HCT116 (cell line): ENCODE measurements around the gene CAB39.

Experiments used
- EGR1 ChIP-seq: IDR thresholded peaks from 2 replicates; pipeline ENCODE4 v1.6.1; 2012; ENCODE audit warnings: low read depth
- EZH2 ChIP-seq: fragments of 200-600 bp; sonication (generic); IDR thresholded peaks from 2 replicates; pipeline ENCODE4 v1.6.1; 2017; ENCODE audit warnings: antibody characterized with exemption, mixed run types
- POLR2A ChIP-seq: IDR thresholded peaks from 2 replicates; pipeline ENCODE4 v1.7.0; 2011; ENCODE audit warnings: borderline replicate concordance; ENCODE audit not compliant: insufficient read depth, insufficient read length; ENCODE audit errors: extremely low read depth
- POLR2AphosphoS5 ChIP-seq: IDR thresholded peaks from 2 replicates; pipeline ENCODE4 v1.6.1; 2011; ENCODE audit warnings: mild to moderate bottlenecking, low read depth, low read length, moderate library complexity
- SP1 ChIP-seq: IDR thresholded peaks from 2 replicates; pipeline ENCODE4 v1.6.1; 2012; ENCODE audit warnings: low read depth
- SRF ChIP-seq: IDR thresholded peaks from 2 replicates; pipeline ENCODE4 v1.6.1; 2012; ENCODE audit warnings: low read depth
- TCF7L2 ChIP-seq: IDR thresholded peaks from 2 replicates; pipeline ENCODE4 v1.7.0; 2011; ENCODE audit warnings: borderline replicate concordance, inconsistent platforms; ENCODE audit not compliant: insufficient read depth, insufficient read length; ENCODE audit errors: extremely low read depth
- YY1 ChIP-seq: IDR thresholded peaks from 2 replicates; pipeline ENCODE4 v1.6.1; 2011; ENCODE audit warnings: low read length, low read depth, moderate library complexity, mild to moderate bottlenecking; ENCODE audit not compliant: insufficient replicate concordance; ENCODE audit errors: extremely low read depth
- TF ChIP-seq, protein P1 (sequence below), 3 experiments: fragments of 200-600 bp in 1 of 3; sonication (generic) in 1 of 3; IDR thresholded peaks in 2 of 3; conservative IDR thresholded peaks in 1 of 3; 2 replicates each; pipeline ENCODE4 v1.5.1; 2012 to 2017; ENCODE audit warnings: low read depth in 2 of 3, low read length in 2 of 3, antibody characterized with exemption in 1 of 3, borderline replicate concordance in 1 of 3, control low read depth in 1 of 3, mild to moderate bottlenecking in 1 of 3, mixed read lengths in 1 of 3, mixed run types in 1 of 3, moderate library complexity in 1 of 3; ENCODE audit not compliant: insufficient read depth in 1 of 3
- TF ChIP-seq, protein P2 (sequence below): IDR thresholded peaks from 2 replicates; pipeline ENCODE4 v1.6.1; 2012
- TF ChIP-seq, protein P3 (sequence below): IDR thresholded peaks from 2 replicates; pipeline ENCODE4 v1.6.1; 2012

DNA sequence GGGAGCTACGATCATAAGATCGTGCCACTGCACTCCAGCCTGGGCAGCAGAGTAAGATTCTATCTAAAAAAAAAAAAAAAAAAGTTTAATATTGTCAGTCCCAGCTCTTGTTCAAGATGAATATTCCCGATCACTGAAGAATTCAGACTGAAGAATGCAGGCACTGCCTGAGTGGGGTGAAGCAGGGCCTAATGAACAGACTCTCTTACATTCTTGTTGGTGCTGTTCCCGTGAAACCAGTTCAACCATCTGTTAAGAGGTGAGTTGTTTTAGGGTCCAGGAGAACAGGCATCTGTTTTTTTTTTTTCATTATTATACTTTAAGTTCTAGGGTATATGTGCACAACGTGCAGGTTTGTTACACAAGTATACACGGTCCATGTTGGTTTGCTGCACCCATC, 17.1 kb upstream of the CAB39 start:
- TF ChIP-seq SRF = no peak
- no peak for TF ChIP-seq SP1
- TF ChIP-seq, protein P1, sequence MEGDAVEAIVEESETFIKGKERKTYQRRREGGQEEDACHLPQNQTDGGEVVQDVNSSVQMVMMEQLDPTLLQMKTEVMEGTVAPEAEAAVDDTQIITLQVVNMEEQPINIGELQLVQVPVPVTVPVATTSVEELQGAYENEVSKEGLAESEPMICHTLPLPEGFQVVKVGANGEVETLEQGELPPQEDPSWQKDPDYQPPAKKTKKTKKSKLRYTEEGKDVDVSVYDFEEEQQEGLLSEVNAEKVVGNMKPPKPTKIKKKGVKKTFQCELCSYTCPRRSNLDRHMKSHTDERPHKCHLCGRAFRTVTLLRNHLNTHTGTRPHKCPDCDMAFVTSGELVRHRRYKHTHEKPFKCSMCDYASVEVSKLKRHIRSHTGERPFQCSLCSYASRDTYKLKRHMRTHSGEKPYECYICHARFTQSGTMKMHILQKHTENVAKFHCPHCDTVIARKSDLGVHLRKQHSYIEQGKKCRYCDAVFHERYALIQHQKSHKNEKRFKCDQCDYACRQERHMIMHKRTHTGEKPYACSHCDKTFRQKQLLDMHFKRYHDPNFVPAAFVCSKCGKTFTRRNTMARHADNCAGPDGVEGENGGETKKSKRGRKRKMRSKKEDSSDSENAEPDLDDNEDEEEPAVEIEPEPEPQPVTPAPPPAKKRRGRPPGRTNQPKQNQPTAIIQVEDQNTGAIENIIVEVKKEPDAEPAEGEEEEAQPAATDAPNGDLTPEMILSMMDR (IDR thresholded peaks at IDR 0.05 in 2 of 3, conservative IDR thresholded peaks at IDR 0.05 in 1 of 3; ENCODE audit: borderline replicate concordance in 1 of 3, insufficient read depth in 1 of 3, low read depth in 2 of 3, low read length in 2 of 3) = no peak
- TF ChIP-seq YY1 = no peak
- no peak for TF ChIP-seq POLR2AphosphoS5
- TF ChIP-seq POLR2A = no peak
- no peak for TF ChIP-seq EGR1
- no peak for TF ChIP-seq EZH2
- TF ChIP-seq TCF7L2 = no peak
- TF ChIP-seq, protein P2, sequence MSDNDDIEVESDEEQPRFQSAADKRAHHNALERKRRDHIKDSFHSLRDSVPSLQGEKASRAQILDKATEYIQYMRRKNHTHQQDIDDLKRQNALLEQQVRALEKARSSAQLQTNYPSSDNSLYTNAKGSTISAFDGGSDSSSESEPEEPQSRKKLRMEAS = no peak
- TF ChIP-seq, protein P3, sequence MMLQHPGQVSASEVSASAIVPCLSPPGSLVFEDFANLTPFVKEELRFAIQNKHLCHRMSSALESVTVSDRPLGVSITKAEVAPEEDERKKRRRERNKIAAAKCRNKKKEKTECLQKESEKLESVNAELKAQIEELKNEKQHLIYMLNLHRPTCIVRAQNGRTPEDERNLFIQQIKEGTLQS = no peak
